Nephron (organoid): Measurements from ENCODE around the gene ASPG.
A peak's percentile ranks its signal among the peaks of the same experiment; 100 is the strongest.

ENCODE experiments used
- H3K27ac Mint-ChIP-seq, 3 experiments: 2 replicates each; pipeline ENCODE4 v1.8.0; 2020; ENCODE audit warnings: mixed read lengths in 3 of 3, mild to moderate bottlenecking in 2 of 3, moderate library complexity in 1 of 3
- H3K27me3 Mint-ChIP-seq: 2 replicates; pipeline ENCODE4 v1.8.0; 2021; ENCODE audit warnings: low read depth, mild to moderate bottlenecking, moderate library complexity, mixed read lengths
- H3K36me3 Mint-ChIP-seq: 2 replicates; pipeline ENCODE4 v1.8.0; 2020; ENCODE audit warnings: low read depth, mixed read lengths
- H3K4me1 Mint-ChIP-seq: 2 replicates; pipeline ENCODE4 v1.8.0; 2020; ENCODE audit warnings: mixed read lengths
- H3K4me3 Mint-ChIP-seq, 3 experiments: 2 replicates each; pipeline ENCODE4 v1.8.0; 2020; ENCODE audit warnings: mild to moderate bottlenecking in 3 of 3, mixed read lengths in 3 of 3, moderate library complexity in 2 of 3
- H3K9me3 Mint-ChIP-seq: 2 replicates; pipeline ENCODE4 v1.8.0; 2020; ENCODE audit warnings: mixed read lengths
- CTCF ChIP-seq, 3 experiments: fragments of 200-600 bp; sonication (generic); IDR thresholded peaks; one replicate each; pipeline ENCODE4 v1.5.0; 2021; ENCODE audit warnings: antibody characterized with exemption in 3 of 3; ENCODE audit not compliant: unreplicated experiment in 3 of 3

The ASPG gene

GRCh38 chr14:104139460-104140212 lies 54.1 kb downstream of the ASPG start:
- Mint-ChIP-seq H3K4me1 (peaks cover 12% of the 10 kb centered on the region), H3K36me3 (no peaks in the 10 kb centered on the region), H3K27ac (no peak overlapping the region), H3K9me3 (no peaks in the 10 kb centered on the region), H3K4me3 (peak overlapping the region; percentile 79 to 83 (median 81)), H3K27me3 (peaks cover 44% of the 10 kb centered on the region)
- TF ChIP-seq CTCF (IDR thresholded peaks at IDR 0.05; ENCODE audit: unreplicated experiment in 3 of 3) = no peak

GRCh38 chr14:104140213-104140462 lies 54.6 kb downstream of the ASPG start:
- Mint-ChIP-seq H3K4me1 (peaks cover 15% of the 10 kb centered on the region), H3K36me3 (no peaks in the 10 kb centered on the region), H3K4me3 (peak overlapping the region; percentile 74 to 77 (median 76)), H3K27ac (no peak overlapping the region), H3K9me3 (no peaks in the 10 kb centered on the region), H3K27me3 (peaks cover 41% of the 10 kb centered on the region)
- no peak for TF ChIP-seq CTCF (IDR thresholded peaks at IDR 0.05; ENCODE audit: unreplicated experiment in 3 of 3)

DNA sequence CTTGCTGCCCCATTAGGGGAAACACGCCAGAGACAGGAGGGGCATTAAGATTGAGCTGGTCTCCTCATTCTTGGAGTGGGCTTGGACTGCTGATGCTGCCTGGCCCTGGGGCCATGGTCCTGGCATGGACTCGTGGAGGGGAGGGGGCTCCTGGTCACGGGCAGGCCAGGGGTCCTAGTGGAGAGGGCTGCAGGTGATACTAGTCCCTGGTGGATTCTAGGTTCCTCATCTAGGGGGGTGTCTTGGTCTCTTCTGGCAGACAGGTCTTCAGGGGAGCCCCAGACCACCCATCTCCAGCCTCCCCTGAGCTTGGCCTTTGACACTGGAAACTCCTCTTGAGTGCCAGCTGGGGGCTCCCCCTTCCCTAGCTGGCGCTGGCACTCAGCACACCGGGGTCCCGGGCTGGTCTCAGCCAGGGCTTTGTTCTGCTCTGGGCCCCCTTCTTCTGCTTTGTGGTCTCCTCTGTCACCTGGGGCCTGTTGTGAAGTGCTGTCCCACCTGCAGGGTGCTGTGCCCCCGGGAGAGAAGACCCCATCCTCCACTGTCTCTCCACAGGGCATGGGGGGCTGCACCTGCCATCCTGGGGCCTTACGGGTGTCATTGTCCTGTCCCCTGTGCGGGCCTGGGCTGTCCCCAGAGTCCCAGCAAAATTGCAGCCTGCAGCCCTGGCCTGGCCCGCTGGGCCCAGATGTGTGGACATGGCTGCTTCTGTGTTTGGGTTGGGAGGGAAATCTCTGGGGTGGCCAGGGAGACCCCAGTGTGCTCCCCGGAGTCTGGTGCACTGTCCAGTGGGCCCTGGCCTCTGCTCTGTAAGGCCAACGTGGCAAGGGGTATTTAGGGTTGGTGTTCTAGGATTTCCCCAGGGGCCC lies 55.2 kb downstream of the ASPG start:
- Mint-ChIP-seq H3K36me3 (no peaks in the 10 kb centered on the region), H3K27me3 (peaks cover 36% of the 10 kb centered on the region), H3K27ac (no peak overlapping the region), H3K4me3 (peak overlapping the region; percentile 74 to 77 (median 76)), H3K9me3 (no peaks in the 10 kb centered on the region), H3K4me1 (peaks cover 15% of the 10 kb centered on the region)
- no peak for TF ChIP-seq CTCF (IDR thresholded peaks at IDR 0.05; ENCODE audit: unreplicated experiment in 3 of 3)

GRCh38 chr14:104141621-104142091 lies 56.2 kb downstream of the ASPG start:
- Mint-ChIP-seq H3K4me1 (peaks cover 14% of the 10 kb centered on the region), H3K27me3 (peaks cover 32% of the 10 kb centered on the region), H3K27ac (no peak overlapping the region), H3K4me3 (no peak overlapping the region), H3K9me3 (no peaks in the 10 kb centered on the region), H3K36me3 (no peaks in the 10 kb centered on the region)
- TF ChIP-seq CTCF (IDR thresholded peaks at IDR 0.05; ENCODE audit: unreplicated experiment in 3 of 3) = no peak

DNA sequence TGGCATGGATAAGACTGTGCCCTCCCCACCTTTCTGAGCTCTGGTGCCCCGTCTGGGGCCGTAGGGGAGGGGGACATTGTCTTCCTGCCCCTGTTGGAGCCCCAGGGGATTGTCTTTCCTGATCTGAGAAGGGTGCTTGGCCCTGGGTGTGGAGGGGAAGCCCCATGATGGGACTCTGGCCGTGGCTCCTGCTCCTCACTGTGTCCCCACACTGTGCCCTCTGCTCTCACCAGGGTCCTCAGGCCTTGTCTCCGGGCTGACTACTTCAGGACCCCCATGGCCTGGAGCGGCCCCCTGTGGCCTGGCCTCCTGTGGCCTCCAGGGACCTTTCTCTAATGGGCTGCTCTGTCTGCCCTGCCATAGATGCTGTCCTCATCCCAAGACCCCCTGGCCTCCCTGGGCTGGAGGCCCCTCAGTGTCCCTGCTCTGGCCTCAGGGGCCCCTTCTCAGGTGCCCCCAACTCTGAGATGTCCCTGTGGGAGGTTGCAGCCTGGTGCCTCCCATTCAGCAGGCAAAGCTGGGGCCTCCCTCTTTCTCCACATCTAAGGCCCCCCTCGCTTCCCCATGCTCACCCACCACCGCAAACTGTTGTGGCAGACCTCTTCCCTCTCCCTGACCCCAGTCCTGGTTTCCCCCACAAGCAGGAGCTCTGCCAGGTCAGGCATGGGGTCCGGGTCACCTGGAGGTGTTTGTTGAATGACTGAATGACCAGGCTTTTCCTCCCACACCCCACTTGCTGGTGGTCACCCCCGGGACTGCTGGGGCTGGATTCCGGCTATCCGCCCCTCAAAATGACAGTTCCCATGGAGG lies 56.8 kb downstream of the ASPG start:
- Mint-ChIP-seq H3K27me3 (peaks cover 25% of the 10 kb centered on the region), H3K9me3 (no peaks in the 10 kb centered on the region), H3K27ac (no peak overlapping the region), H3K36me3 (no peaks in the 10 kb centered on the region), H3K4me1 (peaks cover 10% of the 10 kb centered on the region), H3K4me3 (no peak overlapping the region)
- no peak for TF ChIP-seq CTCF (IDR thresholded peaks at IDR 0.05; ENCODE audit: unreplicated experiment in 3 of 3)
